Measurements from ENCODE around the gene TBC1D5.
"Not testable (repeated sequence)": the region's sequence is repeated elsewhere in the genome, so short reads cannot be mapped to it uniquely, and the experiment has no call there.

The TBC1D5 gene

DNA sequence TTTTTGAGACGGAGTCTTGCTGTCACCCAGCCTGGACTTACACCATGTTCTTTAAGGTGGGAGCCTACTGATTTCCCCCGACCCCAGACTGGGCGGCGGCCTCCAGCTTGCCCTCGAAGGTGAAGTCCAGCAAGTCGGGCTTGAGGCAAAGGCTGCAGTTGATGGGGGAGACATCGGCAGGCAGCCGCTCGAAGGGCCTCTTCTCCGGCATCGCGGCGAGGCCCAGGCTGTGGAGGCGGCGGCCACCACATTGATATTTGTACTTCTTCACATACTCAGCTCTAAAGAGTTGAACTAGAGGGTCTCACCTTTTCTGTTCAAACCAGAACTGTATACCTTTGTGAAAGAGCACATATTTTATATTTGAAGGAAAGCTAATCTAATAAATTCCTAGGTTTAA, 36.4 kb downstream of the TBC1D5 start:
- DNase-seq: not testable (repeated sequence)

DNA sequence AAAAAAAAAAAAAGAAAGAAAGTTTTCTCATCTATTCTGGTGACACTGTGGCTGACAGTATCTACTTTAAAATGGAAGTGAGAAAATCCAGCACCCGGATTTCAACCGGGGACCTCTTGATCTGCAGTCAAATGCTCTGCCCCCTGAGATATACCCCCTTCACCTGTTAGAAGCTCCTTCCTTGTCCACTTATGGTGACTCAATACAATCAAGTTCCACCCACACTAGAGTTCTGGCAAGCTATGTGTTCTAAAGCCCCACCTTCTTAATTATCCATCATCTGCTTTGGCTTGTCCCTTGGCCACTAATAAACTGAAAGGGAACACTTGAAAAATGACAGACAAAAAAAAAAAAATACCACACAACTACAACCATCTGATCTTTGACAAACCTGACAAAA, 42.6 kb downstream of the TBC1D5 start:
- not testable (repeated sequence) for DNase-seq

- peak in 1 of 2 experiments; percentile 0 for DNase-seq
Observed at GRCh38 chr3:17695665-17696064, 46.8 kb downstream of the TBC1D5 start.

- not testable (repeated sequence) for DNase-seq
Observed at GRCh38 chr3:17693670-17693999, 48.8 kb downstream of the TBC1D5 start.

DNA sequence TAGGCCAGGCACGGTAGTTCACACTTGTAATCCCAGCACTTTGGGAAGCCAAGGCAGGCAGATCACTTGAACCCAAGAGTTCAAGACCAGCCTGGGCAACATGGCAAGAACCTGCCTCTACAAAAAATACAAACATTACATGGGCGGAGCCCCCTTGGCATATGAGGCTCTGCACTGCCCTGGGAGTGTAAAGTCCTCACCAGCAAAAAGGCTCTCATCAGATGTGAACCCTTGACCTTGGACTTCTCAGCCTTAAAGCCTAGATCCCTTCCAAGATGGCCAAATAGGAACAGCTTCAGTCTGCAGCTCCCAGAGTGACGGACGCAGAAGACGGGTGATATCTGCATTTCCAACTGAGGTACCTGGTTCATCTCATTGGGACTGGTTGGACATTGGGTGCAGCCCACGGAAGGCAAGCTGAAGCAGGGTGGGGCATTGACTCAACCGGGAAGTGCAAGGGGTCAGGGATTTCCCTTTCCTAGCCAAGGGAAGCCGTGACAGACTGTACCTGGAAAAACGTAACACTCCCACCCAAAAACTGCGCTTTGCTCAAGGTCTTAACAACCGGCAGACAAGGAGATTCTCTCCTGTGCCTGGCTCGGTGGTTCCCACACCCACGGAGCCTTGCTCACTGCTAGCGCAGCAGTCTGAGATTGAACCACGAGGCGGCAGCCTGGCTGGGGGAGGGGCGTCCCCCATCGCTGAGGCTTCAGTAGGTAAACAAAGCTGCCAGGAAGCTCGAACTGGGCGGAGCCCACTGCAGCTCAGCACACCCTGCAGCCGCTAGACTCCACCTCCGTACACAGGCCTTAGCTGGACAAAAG, 49.4 kb downstream of the TBC1D5 start:
- DNase-seq: not testable (repeated sequence)

DNA sequence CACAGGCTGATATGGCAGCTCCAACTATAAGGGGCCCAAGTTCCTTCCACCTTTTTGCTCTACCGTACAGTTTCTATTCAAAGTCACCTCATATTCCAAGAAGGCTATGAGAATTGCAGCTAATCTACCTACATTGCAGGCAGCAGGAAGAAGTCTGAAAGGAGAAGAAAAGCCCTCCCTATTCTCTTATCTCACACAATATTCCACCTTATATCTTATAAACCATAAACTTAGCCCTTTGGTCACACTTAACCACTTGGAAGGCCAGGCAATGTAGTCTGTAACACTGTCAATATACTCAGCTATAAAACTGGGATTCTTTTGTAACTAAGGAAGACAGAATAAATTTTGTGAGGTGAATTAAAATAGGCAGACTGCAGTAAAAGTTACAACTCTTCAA, 54.9 kb downstream of the TBC1D5 start:
- no peak for DNase-seq

GRCh38 chr3:17686613-17687012, 55.8 kb downstream of the TBC1D5 start:
- DNase-seq: no peak

DNA sequence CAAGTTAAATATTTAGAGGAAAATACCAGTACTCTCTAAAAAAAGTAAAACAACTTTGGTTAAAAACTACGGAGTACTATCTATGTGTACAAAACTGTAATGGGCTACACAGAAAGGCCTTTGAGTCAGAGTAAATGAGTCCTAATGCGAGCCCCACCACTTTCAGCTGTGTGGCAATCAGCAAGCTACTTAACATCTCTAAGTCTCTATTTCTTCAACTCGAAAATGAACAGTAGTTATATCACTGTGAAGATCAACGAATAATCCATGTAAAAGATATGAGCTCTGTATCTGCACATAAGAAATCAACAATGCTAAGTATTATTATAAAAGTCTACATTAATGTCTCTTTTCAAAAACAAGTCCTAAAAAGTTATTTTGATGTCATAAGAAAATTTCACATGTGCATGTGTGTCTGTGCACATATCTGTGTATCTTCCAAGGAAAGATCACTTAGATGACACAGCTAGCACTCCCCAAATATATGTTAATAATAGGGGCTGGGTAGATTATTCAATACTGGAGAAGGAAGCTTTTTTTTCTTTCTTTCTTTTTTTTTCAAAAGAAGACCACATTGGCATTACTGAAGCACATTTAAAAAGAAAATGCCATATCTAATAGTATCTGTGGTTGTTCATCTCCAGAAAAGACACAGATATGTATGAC, 58.8 kb downstream of the TBC1D5 start:
- DNase-seq: no peak

DNA sequence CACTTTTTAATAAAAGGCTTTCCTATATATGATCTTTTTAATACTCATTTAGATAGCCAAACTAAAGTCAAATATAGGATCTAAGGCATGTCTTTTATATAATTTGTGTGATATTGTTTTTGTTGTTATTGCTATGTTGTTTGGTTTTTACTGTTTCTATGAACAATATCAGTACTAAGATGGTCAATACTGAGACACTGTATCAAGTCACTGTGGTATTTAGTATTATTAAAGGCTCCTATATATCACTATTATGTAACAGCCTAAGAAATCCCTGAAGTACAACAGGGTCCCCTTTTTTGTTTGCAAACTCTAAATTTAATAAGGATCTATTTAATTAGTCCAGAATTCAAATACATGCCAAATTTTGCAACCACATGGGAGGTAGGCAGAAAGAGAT, 61.9 kb downstream of the TBC1D5 start:
- DNase-seq: no peak

DNA sequence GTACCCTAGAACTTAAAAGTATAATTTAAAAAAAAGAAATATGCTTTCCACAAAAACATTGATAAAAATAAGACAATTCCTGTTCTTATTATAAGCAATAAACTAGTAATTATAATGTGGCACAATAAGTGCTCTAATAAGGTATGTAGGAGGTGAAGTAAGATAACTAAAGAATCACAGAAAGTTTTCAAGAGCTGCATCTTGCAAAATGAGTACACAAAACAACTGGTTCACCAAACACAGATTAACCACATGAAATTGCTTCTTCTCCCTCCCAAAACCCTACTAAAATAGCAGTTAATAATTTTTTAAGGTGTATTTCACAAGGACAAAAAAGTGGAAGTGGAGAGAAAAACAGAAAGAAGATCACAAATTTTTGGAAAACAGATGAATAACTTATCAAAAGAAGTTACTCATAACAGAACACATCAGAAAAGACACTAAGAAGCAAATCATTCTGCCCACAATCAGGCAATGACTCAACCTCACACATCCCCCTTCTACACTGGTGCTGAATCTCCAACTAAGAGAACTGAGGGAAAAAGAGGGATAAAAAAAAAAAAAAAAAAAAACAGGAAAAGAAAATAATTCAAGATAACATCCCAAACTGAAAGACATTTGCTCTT, 64.2 kb downstream of the TBC1D5 start:
- no peak for DNase-seq

- DNase-seq: no peak
Observed at GRCh38 chr3:17674082-17674686, 68.2 kb downstream of the TBC1D5 start.

GRCh38 chr3:17672506-17672905, 69.9 kb downstream of the TBC1D5 start:
- no peak for DNase-seq

DNA sequence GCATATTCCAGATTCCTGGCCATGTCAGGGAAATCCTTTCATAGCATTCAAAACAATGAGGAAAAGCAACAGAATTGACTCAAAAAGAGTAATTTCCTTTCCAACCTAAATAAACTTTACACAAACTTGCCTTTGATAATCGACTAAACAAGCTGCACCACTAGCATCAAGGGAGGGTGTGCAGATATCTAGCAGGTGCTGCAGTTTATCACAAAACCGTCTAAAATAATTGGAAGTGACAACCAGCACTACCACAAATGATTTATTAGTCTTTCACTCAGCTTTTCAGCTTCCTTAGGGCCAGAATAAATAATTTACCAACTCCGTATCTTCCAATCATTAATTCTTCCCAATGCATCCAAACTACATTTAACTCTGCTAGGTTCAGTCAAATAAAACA, 71.7 kb downstream of the TBC1D5 start:
- DNase-seq: no peak

GRCh38 chr3:17664923-17665322, 77.5 kb downstream of the TBC1D5 start:
- DNase-seq: no peak

GRCh38 chr3:17656264-17656663, 86.2 kb downstream of the TBC1D5 start:
- DNase-seq: no peak

DNA sequence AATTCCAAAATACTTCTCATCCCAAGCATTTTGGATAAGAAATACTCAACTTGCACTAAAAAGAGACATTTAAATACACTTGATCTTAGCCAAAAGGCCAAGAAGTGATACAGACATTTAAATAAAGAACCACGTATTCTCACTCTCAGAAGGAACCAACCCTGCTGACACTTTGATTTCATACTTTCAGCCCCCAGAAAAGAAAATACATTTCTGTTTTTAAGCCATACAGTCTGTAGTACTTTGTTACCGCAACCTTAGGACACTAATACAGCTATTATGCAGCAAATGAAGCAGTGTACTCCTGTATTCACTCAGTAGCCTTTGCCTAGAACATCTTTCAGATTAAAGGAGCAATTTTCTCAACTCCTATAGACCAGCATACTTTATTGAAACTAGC, 86.7 kb downstream of the TBC1D5 start:
- DNase-seq: no peak

- not testable (repeated sequence) for DNase-seq
Observed at GRCh38 chr3:17649748-17650147, 92.7 kb downstream of the TBC1D5 start.

DNA sequence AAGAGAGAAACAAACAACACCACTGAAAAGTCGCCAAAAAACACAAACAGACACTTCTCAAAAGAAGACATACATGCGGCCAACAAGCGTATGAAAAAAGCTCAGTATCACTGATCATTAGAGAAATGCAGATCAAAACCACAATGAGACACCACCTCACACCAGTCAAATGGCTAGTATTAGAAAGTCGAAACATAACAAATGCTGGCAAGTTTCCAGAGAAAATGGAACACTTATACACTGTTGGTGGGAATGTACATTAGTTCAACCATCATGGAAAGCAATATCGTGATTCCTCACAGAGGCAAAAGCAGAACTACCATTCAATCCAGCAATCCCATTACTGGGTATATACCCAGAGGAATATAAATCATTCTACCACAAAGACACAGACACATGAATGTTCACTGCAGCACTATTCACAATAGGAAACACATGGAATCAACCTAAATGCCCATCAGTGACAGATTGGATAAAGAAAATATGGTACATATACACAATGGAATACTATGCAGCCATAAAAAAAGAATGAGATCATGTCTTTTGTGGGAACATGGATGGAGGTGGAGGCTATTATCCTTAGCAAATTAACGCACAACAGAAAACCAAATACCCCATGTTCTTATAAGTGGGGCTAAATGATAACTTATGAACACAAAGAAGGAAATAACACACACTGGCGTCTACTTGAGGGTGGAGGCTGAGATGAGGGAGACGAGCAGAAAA, 93.6 kb downstream of the TBC1D5 start:
- not testable (repeated sequence) for DNase-seq

DNA sequence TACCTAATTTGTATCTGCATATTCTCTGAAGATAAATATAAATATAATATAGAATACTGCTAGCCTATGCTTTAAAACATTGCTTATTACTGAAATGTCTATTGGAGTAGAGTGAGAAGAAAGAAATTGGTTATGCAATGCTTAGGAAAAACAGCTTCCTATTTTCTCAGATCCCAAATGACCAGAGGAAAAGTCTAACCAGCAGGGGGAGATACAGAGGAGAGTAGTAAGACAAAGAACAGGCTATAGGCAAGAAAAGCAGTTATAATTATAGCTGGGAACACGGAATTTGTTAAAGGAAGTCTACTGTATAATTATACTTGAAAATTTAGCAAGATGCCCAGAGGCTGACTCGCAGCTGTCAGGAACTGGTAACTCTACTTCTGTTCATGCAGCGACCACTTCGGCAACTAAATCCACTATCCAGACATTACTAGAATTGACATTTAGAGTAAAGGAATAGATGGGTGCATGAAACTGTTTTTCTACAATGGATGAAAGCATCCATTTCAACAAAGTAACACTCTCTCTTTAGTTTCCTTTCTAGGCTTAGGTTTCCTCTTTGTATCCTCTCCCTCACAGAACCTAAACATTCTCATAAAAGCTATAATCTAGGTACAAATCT, 97.2 kb downstream of the TBC1D5 start:
- no peak for DNase-seq

- no peak for DNase-seq
Observed at GRCh38 chr3:17643691-17644090, 98.7 kb downstream of the TBC1D5 start.

DNA sequence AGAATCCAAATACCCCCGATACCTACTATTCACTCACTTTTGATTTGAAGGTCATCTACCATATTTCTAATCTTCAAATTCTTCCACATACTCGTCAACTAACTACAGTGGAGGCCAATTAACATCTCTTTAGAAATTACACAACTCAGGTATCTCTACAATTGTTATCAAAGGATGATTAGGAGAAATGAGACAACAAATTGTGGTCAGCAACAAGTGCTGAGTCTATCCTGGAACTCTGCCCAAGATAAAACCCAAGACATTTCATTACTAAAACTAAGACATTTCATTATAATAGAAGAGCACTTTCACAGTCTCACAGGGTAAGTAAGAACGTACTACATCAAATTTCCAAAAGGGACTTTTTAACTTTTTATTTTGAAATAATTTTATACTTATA, 100.0 kb downstream of the TBC1D5 start:
- DNase-seq: no peak

DNA sequence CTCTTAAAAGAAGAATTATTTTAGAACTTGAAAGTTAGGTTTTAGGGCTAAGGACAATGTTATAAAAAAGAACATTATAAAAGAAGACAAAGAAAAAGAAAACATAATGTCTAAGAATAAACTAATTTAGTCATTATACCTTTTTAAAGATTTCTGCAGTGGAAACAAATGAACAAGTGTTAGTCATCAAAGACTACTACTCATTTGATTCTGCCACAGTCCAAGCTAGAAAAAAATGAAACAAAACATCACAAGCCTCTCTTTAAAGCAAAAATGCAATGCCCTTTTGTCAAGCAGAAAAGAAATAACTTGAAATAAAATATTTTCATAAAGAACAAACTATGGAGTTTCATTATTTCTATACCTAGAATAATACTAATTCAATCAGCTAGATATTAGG, 102.0 kb downstream of the TBC1D5 start:
- no peak for DNase-seq

GRCh38 chr3:17639765-17640164, 102.7 kb downstream of the TBC1D5 start:
- no peak for DNase-seq

Data from NCI-H187 (cell line).